GM19467 (cell line): ENCODE measurements around the gene COL7A1.

Experiments
- ATAC-seq: cut with Tn5 transposase; IDR thresholded peaks from one replicate; pipeline ENCODE4 v1.9.1; 2021; ENCODE audit warnings: mild to moderate bottlenecking, moderate library complexity; ENCODE audit not compliant: unreplicated experiment

Gene COL7A1

GRCh38 chr3:48592519-48593087, 2.5 kb downstream of the COL7A1 start:
- ATAC-seq, result no peak

GRCh38 chr3:48591886-48592518, 3.1 kb downstream of the COL7A1 start:
- no peak for ATAC-seq

- ATAC-seq, result no peak
Measured at GRCh38 chr3:48591436-48591835, 3.7 kb downstream of the COL7A1 start.

- no peak for ATAC-seq
Measured at GRCh38 chr3:48588230-48588629, 6.9 kb downstream of the COL7A1 start.

- ATAC-seq, result no peak
Measured at GRCh38 chr3:48587686-48588085, 7.4 kb downstream of the COL7A1 start.

- no peak for ATAC-seq
Measured at GRCh38 chr3:48585411-48585810, 9.7 kb downstream of the COL7A1 start.

- ATAC-seq, result no peak
Measured at GRCh38 chr3:48584836-48585235, 10.3 kb downstream of the COL7A1 start.

GRCh38 chr3:48581621-48582481, 13.3 kb downstream of the COL7A1 start:
- no peak for ATAC-seq

GRCh38 chr3:48576647-48577046, 18.5 kb downstream of the COL7A1 start:
- ATAC-seq, result no peak

- ATAC-seq, result no peak
Measured at GRCh38 chr3:48575366-48575765, 19.8 kb downstream of the COL7A1 start.

- no peak for ATAC-seq
Measured at GRCh38 chr3:48573973-48574585, 21.1 kb downstream of the COL7A1 start.

GRCh38 chr3:48572517-48572916, 22.6 kb downstream of the COL7A1 start:
- no peak for ATAC-seq

GRCh38 chr3:48571938-48572337, 23.2 kb downstream of the COL7A1 start:
- ATAC-seq, result no peak

- no peak for ATAC-seq
Measured at GRCh38 chr3:48569808-48570450, 25.2 kb downstream of the COL7A1 start.

GRCh38 chr3:48569400-48569799, 25.7 kb downstream of the COL7A1 start:
- ATAC-seq, result no peak

- no peak for ATAC-seq
Measured at GRCh38 chr3:48568476-48568875, 26.7 kb downstream of the COL7A1 start.

GRCh38 chr3:48567500-48567899, 27.6 kb downstream of the COL7A1 start:
- no peak for ATAC-seq

GRCh38 chr3:48567090-48567489, 28.0 kb downstream of the COL7A1 start:
- no peak for ATAC-seq

GRCh38 chr3:48566401-48566760, 28.7 kb downstream of the COL7A1 start:
- no peak for ATAC-seq

- no peak for ATAC-seq
Measured at GRCh38 chr3:48565591-48566400, 29.3 kb downstream of the COL7A1 start.
